IPS DF 6.9 (cell line): ENCODE data around the gene MAPK14.
"Not testable (repeated sequence)": the region's sequence is repeated elsewhere in the genome, so short reads cannot be mapped to it uniquely, and the experiment has no call there.

Source experiments
- DNase-seq: peaks from one replicate; pipeline ENCODE4 v3.0.0-alpha.2; 2013; ENCODE audit warnings: low read depth, low spot score
- H3K27ac ChIP-seq: one replicate; pipeline ENCODE4 v1.5.1; 2013; ENCODE audit warnings: low read length, control low read depth
- H3K27me3 ChIP-seq: 2 replicates; pipeline ENCODE4 v1.6.1; 2013; ENCODE audit warnings: mild to moderate bottlenecking, low read length; ENCODE audit not compliant: control insufficient read depth, insufficient read depth
- H3K36me3 ChIP-seq: 2 replicates; pipeline ENCODE4 v1.6.1; 2013; ENCODE audit warnings: low read length; ENCODE audit not compliant: control insufficient read depth, insufficient read depth
- H3K4me1 ChIP-seq: 2 replicates; pipeline ENCODE4 v1.6.1; 2013; ENCODE audit warnings: low read length; ENCODE audit not compliant: control insufficient read depth, insufficient read depth
- H3K4me3 ChIP-seq: 2 replicates; pipeline ENCODE4 v1.5.1; 2013; ENCODE audit warnings: mild to moderate bottlenecking, low read length
- H3K9me3 ChIP-seq: 2 replicates; pipeline ENCODE4 v1.6.1; 2013; ENCODE audit warnings: low read length, inconsistent platforms; ENCODE audit not compliant: control insufficient read depth, insufficient read depth
- whole genome bisulfite sequencing: extraction: QIAGEN DNeasy Blood & Tissue Kit; methylation state at CpG from one replicate; pipeline ENCODE4 v1.1.7; 2013; ENCODE audit warnings: mixed read lengths, missing lambda C conversion rate; ENCODE audit not compliant: insufficient read length, insufficient coverage; 5-methylcytosine and 5-hydroxymethylcytosine counted together

Gene MAPK14

GRCh38 chr6:36082318-36082717 is 54.7 kb downstream of the MAPK14 start:
- H3K4me3 ChIP-seq, result no peak overlapping the region
- no CpG with 5 or more reads among the region's 1 CpG for WGBS
- H3K9me3 ChIP-seq, result no peaks in the 10 kb centered on the region
- no peak overlapping the region for H3K27ac ChIP-seq
- no peaks in the 10 kb centered on the region for H3K27me3 ChIP-seq
- no peak for DNase-seq
- peaks cover 8% of the 10 kb centered on the region for H3K36me3 ChIP-seq
- H3K4me1 ChIP-seq, result no peaks in the 10 kb centered on the region

- Histone ChIP-seq H3K9me3 (no peaks in the 10 kb centered on the region), H3K27me3 (no peaks in the 10 kb centered on the region), H3K4me3 (no peak overlapping the region), H3K36me3 (peaks cover 8% of the 10 kb centered on the region), H3K27ac (no peak overlapping the region), H3K4me1 (no peaks in the 10 kb centered on the region)
- no CpG with 5 or more reads among the region's 3 CpGs for WGBS
- DNase-seq, result no peak
Observed at GRCh38 chr6:36083446-36083845, 55.8 kb downstream of the MAPK14 start.

DNA sequence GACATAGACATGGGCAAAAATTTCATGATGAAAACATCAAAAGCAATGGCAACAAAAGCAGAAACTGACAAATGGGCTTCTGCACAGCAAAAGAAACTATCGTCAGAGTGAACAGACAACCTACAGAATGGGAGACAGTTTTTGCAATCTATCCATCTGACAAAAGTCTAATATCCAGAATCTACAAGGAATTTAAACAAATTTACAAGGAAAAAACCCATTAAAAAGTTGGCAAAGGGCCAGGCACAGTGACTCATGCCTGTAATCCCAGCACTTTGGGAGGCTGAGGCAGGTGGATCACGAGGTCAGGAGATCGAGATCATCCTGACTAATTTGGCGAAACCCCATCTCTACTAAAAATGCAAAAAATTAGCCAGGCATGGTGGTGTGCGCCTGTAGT is 60.6 kb downstream of the MAPK14 start:
- H3K4me3 ChIP-seq, H3K4me1 ChIP-seq, H3K27me3 ChIP-seq, DNase-seq, H3K27ac ChIP-seq, H3K9me3 ChIP-seq, H3K36me3 ChIP-seq: not testable (repeated sequence)
- no CpG with 5 or more reads among the region's 5 CpGs for WGBS

DNA sequence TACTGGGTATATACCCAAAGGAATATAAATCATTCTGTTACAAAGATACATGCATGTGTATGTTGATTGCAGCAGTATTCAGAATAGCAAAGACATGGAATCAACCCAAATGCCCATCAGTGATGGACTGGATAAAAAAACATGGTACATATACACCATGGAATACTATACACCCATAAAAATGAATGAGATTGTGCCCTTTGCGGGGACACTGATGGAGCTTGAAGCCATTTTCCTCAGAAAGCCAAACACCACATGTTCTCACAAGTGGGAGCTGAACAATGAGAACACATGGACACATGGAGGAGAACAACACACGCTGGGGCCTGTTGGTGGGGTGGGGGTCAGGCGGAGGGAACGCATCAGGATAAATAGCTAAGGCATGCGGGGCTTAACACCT is 61.4 kb downstream of the MAPK14 start:
- H3K36me3 ChIP-seq, result peaks cover 3% of the 10 kb centered on the region; the same call in 1 of the 2 replicates
- no CpG with 5 or more reads among the region's 5 CpGs for WGBS

GRCh38 chr6:36094238-36094637 is 66.6 kb downstream of the MAPK14 start:
- H3K4me3 ChIP-seq, result no peak overlapping the region
- no peaks in the 10 kb centered on the region for H3K27me3 ChIP-seq
- H3K27ac ChIP-seq, result no peak overlapping the region
- no peaks in the 10 kb centered on the region for H3K4me1 ChIP-seq
- no peaks in the 10 kb centered on the region for H3K9me3 ChIP-seq
- H3K36me3 ChIP-seq, result peaks cover 3% of the 10 kb centered on the region; the same call in 1 of the 2 replicates
- no CpG with 5 or more reads among the region's 2 CpGs for WGBS
- DNase-seq, result no peak

More for the DNA sequence above, 61.4 kb downstream of the MAPK14 start:
- Histone ChIP-seq H3K4me3 (no peak overlapping the region), H3K9me3 (no peaks in the 10 kb centered on the region), H3K27ac (no peak overlapping the region), H3K27me3 (no peaks in the 10 kb centered on the region), H3K4me1 (no peaks in the 10 kb centered on the region)
- DNase-seq, result no peak

DNA sequence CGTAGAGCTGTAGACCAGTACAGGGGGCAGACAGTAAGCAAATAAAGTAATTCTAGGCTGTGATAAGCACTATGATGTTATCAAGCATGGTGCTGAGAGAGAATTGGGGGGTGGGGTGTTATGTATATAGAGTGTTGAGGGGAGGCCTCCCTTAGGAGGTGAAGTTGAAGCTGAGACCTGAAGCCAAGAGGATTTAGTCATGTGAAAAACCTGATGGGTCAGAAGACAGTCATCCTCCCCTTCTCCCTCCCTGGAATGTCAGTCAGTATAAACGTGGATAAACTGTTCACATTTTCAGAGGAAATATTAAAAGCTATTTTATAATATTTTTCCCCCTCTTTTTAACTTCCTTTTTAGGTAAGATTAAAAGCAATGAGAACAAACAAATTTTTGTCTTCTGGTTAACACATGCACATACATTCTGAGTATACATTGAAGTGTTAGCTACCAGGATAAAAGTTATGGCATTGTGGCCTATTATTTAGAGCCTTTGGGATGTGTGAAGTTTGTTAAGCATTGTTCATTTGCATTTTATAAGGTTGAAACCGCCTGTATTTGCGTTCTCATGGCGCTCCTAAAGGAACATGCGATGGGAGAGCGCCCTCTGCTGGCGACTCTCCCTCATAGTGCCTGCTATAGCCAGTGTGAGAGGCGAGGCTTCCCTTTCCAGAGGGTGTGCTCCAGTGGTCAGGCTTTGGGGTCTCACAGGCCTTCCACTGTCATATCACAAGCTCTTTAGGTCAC is 67.3 kb downstream of the MAPK14 start:
- H3K4me3 ChIP-seq, result no peak overlapping the region
- H3K27me3 ChIP-seq, result no peaks in the 10 kb centered on the region
- no peaks in the 10 kb centered on the region for H3K9me3 ChIP-seq
- DNase-seq, result peak; percentile 35
- no CpG with 5 or more reads among the region's 9 CpGs for WGBS
- no peaks in the 10 kb centered on the region for H3K4me1 ChIP-seq
- H3K27ac ChIP-seq, result no peak overlapping the region
- peaks cover 3% of the 10 kb centered on the region; the same call in 1 of the 2 replicates for H3K36me3 ChIP-seq

GRCh38 chr6:36095497-36096391 is 68.1 kb downstream of the MAPK14 start:
- WGBS, result no CpG with 5 or more reads among the region's 8 CpGs
- no peaks in the 10 kb centered on the region for H3K9me3 ChIP-seq
- H3K36me3 ChIP-seq, result peaks cover 3% of the 10 kb centered on the region; the same call in 1 of the 2 replicates
- H3K27me3 ChIP-seq, result no peaks in the 10 kb centered on the region
- DNase-seq, result no peak
- H3K4me3 ChIP-seq, result no peak overlapping the region
- H3K27ac ChIP-seq, result no peak overlapping the region
- H3K4me1 ChIP-seq, result no peaks in the 10 kb centered on the region

DNA sequence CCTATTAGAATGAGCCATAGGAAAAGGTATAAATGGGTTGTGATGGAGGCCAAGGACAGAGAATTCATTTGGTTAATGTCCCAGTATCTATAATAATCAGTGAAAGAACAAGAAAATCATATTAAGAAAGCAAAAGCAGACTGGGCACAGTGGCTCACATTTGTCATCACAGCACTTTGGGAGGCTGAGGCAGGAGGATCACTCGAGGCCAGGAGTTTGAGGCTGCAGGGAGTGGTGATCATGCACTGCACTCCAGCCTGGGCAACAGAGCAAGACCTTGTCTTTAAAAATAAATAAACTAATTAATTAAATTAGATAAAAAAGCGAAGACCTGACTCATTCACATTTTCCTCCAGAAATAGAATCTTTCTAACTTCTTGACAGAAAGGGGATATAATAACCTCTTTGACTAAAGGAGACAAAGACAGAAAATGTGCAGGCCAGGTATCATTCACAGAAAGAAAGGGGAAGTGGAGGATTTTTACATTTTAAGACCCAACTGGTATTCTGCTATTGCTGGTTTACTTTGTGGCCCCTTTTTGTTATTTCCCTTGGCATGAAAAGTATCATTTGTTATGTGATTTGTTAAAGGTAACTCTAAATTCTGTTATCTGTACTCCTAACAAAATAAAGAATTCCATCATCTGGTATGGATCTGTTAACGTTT is 70.8 kb downstream of the MAPK14 start:
- Histone ChIP-seq H3K36me3 (no peaks in the 10 kb centered on the region; the same call in 1 of the 2 replicates), H3K4me3 (no peak overlapping the region), H3K27ac (no peak overlapping the region), H3K27me3 (no peaks in the 10 kb centered on the region), H3K9me3 (no peaks in the 10 kb centered on the region), H3K4me1 (no peaks in the 10 kb centered on the region)
- WGBS, result no CpG with 5 or more reads among the region's 3 CpGs
- no peak for DNase-seq

DNA sequence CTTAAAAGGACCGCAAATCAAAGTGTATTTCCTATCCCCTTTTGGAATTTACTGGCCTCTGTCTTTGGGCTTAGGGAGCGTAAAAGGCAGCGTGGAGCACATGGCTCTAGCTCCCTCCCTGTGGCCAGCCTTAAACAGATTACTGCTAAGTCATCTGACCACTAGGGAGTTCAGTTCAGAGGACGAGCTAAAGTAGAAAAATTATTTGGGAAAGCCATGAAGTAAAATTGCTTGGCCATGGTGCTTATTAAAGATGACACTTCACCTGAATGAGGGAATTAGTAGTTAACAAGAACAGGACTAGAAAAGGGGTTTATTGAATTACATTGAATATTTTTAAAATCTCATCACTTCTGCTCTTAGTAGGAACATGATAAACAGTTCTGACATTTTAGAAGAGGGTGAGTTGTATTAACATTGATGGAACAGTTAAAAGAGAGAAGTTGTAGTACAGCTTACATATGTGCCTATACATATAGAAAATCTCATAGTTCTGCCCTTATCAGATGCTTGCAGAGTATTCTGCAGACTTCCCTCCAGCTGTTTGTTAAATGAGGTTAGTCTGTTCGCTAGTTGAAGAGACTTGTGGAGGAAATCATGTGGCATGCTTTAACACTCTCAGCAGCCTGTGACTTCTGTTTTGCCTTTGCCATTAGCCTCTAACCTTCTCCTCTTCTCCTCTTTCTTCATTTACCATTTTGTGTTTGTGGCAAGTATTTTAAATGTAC is 71.5 kb downstream of the MAPK14 start:
- Histone ChIP-seq H3K9me3 (no peaks in the 10 kb centered on the region), H3K36me3 (peaks cover 4% of the 10 kb centered on the region; the same call in 1 of the 2 replicates), H3K4me3 (no peak overlapping the region), H3K27ac (no peak overlapping the region), H3K27me3 (no peaks in the 10 kb centered on the region), H3K4me1 (no peaks in the 10 kb centered on the region)
- no CpG with 5 or more reads among the region's 5 CpGs for WGBS
- DNase-seq, result no peak
